ENCODE results near the gene AXDND1.
"Not testable (repeated sequence)": the region's sequence is repeated elsewhere in the genome, so short reads cannot be mapped to it uniquely, and the experiment has no call there.

Gene AXDND1

DNA sequence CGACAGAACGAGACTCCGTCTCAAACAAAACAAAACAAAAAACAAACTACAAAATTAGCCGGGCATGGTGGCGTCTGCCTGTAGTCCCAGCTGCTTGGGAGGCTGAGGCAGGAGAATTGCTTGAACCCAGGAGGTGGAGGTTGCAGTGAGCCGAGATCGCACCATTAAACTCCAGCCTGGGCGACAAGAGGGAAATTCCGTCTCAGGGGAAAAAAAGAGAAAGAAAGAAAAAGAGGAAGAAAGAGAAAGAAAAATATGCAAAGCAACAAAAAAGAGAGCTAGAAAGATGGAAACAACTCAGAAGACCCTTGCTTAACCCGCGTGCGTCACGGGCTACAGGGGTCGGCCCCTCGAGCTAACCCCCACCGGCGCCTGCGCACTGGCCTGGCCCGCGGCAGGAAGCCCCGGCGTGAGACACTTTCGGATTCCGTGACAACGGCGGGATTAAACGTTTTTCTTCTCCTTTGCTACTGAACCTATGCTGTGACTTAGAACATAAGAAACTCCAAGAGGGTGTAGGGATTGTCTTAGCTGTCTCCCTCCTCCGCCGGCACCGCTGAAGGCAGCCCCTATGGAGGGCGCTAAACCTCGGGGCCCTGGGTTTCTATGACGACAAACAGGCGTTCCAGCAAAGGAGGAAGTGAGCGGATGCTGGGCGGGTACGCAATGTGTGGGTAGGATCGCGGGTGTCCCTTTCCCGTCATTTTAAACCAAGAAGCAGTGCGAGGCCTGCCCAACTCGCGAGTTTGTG is at the start of gene AXDND1:
AXDND1 (plus strand) TSS at position 630 of the 751 bp plus-strand sequence. CDS start 539 bp downstream, outside the sequence.
- DNase-seq, result peak; percentile 88

DNA sequence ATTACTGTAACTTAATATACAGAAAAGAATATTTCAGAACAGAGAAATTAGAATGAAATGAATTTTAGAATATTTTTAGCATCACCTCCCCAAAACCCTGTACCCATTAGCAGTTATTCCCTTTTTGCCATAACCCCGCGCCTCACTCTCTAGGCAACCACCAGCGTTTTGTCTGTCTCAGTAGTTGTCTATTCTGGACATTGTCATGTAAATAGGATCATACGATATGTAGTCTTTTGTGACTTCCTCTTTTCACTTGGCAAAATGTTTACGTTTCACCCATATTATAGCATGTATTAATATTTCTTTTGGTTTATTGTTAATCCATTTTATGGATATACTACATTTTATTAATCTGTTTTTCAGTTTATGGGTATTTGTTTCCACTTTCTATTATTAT is 47.3 kb upstream of the AXDND1 start:
- DNase-seq, result no peak

DNA sequence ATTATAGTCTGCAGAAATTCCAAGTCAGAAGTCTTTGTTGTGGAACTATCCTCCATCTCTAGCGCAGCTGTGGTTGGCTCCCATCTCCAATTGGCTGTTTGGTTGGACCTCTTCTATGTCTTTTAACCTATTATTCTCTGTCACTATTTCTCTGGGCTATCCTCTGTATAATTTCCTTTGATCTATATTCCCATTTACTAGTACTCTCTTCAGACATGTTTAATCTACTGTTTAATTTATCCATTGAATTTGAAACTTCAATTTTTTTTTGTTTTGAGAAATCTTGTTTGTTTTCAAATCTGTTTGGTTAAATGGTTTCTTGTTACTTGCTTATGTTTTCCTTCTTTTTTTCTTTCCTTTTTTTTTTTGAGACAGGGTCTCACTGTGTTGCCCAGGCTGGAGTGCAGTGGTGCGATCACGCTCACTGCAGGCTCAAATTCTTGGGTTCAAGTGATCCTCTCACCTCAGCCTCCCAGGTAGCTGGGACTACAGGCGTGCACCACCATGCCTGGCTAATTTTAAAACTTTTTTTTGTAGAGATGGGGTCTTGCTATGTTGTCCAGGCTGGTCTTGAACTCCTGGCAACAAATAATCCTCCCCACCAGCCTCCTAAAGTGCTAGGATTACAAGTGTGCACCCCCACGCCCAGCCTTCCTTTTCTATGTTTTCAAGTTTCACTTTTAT is 44.1 kb upstream of the AXDND1 start:
- DNase-seq, result no peak

- no peak for DNase-seq
Measured at GRCh38 chr1:179322557-179322956, 43.2 kb upstream of the AXDND1 start.

DNA sequence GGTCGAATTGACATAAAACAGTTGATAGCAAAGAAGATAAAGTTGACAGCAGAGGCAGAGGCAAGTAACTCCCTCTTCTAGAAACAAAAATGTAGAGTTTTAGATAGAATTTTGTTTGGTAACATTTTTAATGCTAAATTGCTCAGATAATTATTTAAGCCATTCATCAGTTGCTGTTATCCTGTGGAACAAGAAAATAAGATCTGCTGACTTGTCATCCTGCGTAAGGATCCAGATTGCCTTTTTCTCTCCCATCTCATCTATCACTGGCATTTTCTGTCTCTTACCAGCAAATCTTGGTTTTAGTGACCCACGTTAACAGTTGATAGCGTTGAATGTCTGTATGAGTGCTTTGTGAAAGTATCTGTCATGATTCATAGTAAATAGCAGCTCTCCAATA is 42.3 kb upstream of the AXDND1 start:
- DNase-seq, result no peak

DNA sequence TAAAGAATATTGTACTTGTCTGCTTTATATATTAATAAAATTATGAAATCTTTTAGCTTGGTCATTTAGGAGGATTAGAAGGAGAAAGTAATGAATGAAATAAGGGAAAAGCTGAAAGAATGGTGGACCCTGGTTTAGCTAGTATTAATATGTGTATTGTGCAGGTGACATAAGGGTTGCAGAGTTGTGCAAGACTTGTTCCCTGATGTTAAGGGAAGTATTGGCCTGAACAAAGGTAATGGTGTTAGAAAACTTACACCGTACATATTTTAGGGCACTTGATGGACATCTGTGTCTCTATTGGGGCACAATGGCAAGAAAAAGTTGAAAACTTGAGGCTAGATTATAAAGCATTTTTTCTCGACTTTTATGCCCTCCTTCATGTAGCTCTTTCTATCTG is 39.9 kb upstream of the AXDND1 start:
- no peak for DNase-seq

DNA sequence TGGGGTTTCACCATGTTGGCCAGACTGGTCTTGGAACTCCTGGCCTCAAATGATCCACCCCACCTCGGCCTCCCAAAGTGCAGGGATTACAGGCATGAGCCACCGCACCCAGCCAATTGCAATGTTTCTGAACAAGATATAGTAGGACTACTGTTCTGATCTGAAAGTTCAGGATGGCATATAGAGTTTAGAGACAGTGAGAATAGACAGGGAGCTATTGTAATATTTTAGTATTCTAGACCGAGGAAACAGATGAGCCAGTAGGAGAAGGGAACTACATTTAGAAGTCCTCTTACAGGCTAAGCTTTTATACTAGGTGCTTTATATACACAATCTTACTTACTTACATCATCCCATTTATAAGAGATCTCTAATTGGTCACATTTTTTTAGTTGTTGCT is 39.0 kb upstream of the AXDND1 start:
- DNase-seq, result no peak

- no peak for DNase-seq
Measured at GRCh38 chr1:179327196-179327595, 38.6 kb upstream of the AXDND1 start.

GRCh38 chr1:179327679-179328078 is 38.1 kb upstream of the AXDND1 start:
- peak; percentile 92 for DNase-seq

GRCh38 chr1:179329862-179330261 is 35.9 kb upstream of the AXDND1 start:
- DNase-seq, result no peak

GRCh38 chr1:179334440-179334839 is 31.3 kb upstream of the AXDND1 start:
- no peak for DNase-seq

- no peak for DNase-seq
Measured at GRCh38 chr1:179337288-179337687, 28.5 kb upstream of the AXDND1 start.

DNA sequence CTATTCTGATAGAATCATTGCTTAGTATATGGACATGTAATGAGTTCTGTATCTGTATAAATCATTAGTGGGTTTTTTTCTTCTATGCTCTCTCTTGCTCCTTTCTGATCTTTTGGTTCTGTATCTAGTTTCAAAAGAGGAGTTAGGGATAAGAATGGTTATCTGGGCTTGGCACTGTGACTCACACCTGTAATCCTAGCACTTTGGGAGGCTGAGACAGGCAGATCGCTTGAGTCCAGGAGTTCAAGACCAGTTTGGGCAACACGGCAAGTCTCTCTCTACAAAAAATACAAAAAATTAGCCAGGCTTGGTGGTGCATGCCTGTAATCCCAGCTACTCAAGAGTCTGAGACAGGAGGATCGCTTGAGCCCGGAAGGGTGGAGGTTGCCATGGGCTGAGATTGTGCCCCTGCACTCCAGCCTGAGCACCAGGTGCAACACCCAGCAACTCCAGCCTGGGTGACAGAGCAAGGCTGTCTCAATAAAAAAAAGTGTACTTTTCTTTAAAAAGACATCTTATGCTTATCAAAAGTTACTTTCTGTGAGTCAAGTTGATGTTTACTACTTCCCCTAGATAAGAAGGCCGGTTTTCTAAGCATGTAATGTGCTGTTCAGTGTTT is 27.7 kb upstream of the AXDND1 start:
- no peak for DNase-seq

DNA sequence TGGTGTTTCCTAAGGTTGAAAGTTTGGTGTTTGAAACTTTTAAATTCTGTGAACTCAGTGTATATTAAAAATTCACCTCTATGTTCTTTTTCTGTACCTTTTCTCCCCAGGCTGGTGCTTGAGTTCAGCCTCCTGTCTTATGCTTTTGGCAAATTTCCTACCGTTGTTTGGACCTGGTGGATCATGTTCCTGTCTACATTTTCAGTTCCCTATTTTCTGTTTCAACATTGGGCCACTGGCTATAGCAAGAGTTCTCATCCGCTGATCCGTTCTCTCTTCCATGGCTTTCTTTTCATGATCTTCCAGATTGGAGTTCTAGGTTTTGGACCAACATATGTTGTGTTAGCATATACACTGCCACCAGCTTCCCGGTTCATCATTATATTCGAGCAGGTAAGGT is 24.9 kb upstream of the AXDND1 start:
- no peak for DNase-seq

DNA sequence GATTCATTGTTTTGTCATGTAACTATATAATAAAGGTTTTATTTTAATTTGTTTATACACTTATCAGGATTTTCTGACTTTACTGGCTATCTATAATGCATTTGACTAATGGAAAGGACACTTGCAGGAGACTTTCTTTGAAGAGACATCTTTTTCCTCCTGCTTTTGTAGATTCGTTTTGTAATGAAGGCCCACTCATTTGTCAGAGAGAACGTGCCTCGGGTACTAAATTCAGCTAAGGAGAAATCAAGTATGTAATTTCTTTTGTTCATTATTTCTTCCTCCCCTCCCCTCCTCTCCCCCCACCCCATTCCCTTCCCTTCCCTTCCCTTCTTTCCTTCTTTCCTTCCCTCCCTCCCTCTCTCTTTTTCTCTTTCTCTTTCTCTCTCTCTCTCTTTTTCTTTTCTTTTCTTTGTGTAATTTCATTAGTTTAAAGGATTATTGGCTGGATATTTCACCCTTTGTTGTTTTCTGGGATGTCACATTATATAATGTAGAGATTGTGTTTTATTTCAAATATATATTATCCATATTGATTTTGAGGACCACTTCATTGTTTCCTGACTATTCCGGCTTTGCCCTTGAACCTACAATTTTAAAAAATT is 23.7 kb upstream of the AXDND1 start:
- DNase-seq, result no peak

GRCh38 chr1:179342740-179343404 is 22.9 kb upstream of the AXDND1 start:
- no peak for DNase-seq

DNA sequence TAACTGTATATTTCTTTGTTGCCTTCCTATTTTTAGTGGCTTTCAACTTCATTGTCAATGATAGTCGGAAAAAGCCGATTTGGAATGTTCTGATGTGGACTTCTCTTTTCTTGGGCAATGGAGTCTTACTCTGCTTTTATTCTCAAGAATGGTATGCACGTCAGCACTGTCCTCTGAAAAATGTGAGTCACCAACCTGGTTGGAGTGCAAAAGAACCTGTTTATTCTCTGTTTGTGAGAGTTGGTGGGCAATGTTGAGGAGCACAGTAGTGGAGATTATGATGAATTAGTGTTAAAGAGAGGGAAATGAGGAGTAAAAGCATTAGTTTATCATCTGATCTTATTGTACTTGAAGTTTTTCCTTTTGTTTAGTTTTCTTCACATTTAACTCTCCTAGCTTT is 14.5 kb upstream of the AXDND1 start:
- DNase-seq, result no peak

- DNase-seq, result no peak
Measured at GRCh38 chr1:179352236-179352635, 13.5 kb upstream of the AXDND1 start.

DNA sequence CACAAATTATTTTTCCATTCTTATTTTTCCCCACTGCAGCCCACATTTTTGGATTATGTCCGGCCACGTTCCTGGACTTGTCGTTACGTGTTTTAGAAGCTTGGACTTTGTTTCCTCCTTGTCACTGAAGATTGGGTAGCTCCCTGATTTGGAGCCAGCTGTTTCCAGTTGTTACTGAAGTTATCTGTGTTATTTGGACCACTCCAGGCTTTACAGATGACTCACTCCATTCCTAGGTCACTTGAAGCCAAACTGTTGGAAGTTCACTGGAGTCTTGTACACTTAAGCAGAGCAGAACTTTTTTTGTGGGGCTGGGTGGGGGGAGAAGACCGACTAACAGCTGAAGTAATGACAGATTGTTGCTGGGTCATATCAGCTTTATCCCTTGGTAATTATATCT is 12.2 kb upstream of the AXDND1 start:
- DNase-seq, result no peak

GRCh38 chr1:179361631-179362030 is 4.1 kb upstream of the AXDND1 start:
- not testable (repeated sequence) for DNase-seq

DNA sequence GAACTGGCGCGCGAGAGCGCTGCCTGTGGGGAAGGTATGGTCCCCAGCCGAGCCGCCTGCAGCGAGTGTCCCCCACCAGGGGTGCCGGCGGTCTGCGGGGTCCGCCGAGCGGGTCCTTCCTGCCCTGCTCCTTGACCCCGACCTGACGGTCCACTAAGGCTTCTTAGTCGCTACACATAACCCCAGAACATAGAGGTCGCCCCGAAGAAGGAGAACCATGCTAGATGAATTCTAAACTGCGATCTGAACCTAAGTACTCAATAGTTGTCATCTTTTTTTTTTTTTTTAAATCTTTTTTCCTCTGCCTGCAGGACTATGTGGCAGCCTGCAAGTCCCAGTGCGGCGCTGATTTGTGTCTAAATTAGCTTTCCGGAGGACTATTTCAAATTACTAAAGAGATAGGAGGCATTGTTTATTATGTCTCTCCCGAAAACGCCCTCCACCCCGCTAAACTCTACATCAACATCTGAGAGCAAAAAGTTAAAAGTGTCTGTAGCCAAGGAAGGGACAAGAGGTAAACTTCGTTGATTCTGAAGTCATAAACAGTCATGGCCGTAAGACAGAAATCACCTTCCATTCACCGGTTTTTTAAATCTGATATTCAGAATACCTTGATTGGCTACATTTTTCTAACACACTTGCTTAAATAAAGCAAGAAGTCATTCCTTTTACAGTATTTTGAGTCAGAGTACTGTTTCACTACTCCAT is 476 bp downstream of the AXDND1 start:
- DNase-seq, result no peak

DNA sequence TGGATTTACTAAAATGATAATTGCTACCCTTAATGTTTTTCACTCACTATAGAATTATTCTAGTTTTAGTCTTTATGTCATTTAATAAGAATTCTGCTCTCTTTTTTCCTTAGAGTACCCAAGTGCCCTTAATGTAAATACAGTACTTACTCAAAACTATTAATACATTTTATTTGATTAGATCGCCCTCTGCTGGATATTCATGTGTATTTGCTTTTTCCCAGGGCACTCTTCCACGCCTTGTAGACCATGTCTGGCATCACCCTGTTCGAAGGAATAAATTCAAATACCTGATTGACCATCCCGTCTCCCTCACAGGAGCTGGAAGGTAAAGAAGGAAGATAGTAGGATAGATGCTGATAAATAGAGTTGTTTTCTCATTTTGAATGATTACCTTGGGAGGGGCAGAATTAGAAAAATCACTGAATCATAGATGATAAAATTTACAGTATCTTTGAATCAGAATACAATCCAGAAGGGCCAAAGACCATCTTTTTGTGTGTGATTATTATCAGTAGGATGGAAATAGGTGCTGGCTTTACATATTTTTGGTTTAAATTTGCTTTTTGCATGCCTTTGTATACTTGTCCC is 4.1 kb downstream of the AXDND1 start:
- DNase-seq, result peak; percentile 58

Data from SIG-M5 (cell line).